K562 (cell line): ENCODE results near the gene CACNA2D3. TPM values are rescaled to one million over a fixed set of nuclear protein-coding genes. Genes with fewer than 3 reads are reported as not detected.

Experiments used
- ATAC-seq: fragments of 200-7000 bp; cut with Tn5 transposase; 3 replicates; pipeline ENCODE4 v1.9.1; 2020; ENCODE audit warnings: moderate library complexity
- BruUV-seq: library from RNA; stranded (reverse); fragments of 400-500 nt; replicated peaks from 2 replicates; lab custom pipeline; 2021; lab: Mats Ljungman, UMichigan
- CTCF ChIA-PET: fragments of 300-600 bp; formaldehyde crosslinking; extraction: SDS; loops from one replicate; lab custom pipeline; 2021; ENCODE audit warnings: low intra/inter-chr PET ratio; lab: Yijun Ruan, JAX
- POLR2A ChIA-PET: fragments of 300-600, 350-650 bp; sonication (Branson Sonifier 250); formaldehyde crosslinking; extraction: SDS; loops from one replicate; lab custom pipeline; 2021; ENCODE audit warnings: antibody characterized with exemption, inconsistent platforms; lab: Yijun Ruan, JAX
- DNase-seq, 4 experiments: peaks; one replicate each; pipeline versions ENCODE4 v3.0.0 to v3.0.0-alpha.2; 2011 to 2018; ENCODE audit warnings: low spot score in 3 of 4, mixed read lengths in 3 of 4; ENCODE audit errors: extremely low read depth in 1 of 4
- FAIRE-seq: peaks from 2 replicates; lab custom pipeline; 2011; peaks lifted over from hg19 to GRCh38; lab: Jason Lieb, UNC
- H2AFZ ChIP-seq: 2 replicates; pipeline ENCODE4 v1.6.0; 2011; ENCODE audit warnings: low read depth, low read length, control low read depth, inconsistent platforms
- H3K27ac ChIP-seq: fragments of 200-600 bp; 3 replicates; pipeline ENCODE4 v1.8.0; 2011; ENCODE audit warnings: low read depth, mild to moderate bottlenecking, control low read depth, inconsistent platforms, low read length, moderate library complexity, mixed read lengths; ENCODE audit errors: extremely low read depth
- H3K27me3 ChIP-seq, 2 experiments: fragments of 300-600 bp in 1 of 2; 2 replicates in 1 of 2; 3 replicates in 1 of 2; pipeline versions ENCODE4 v1.6.0 to v1.8.0; 2011; ENCODE audit warnings: inconsistent platforms in 2 of 2, low read length in 2 of 2, mild to moderate bottlenecking in 1 of 2, mixed read lengths in 1 of 2, moderate library complexity in 1 of 2; ENCODE audit not compliant: control insufficient read depth in 2 of 2, insufficient read depth in 2 of 2
- H3K36me3 ChIP-seq: fragments of 300-600 bp; 3 replicates; pipeline ENCODE4 v1.8.0; 2011; ENCODE audit warnings: mild to moderate bottlenecking, low read length, inconsistent platforms; ENCODE audit not compliant: control insufficient read depth, insufficient read depth
- H3K4me1 ChIP-seq, 2 experiments: fragments of 200-600 bp in 1 of 2; replicated peaks in 1 of 2; 2 replicates in 1 of 2; 3 replicates in 1 of 2; pipeline versions ENCODE4 v1.5.1 to v1.8.0; 2011; ENCODE audit warnings: inconsistent platforms in 2 of 2, low read length in 2 of 2, mild to moderate bottlenecking in 1 of 2, mixed read lengths in 1 of 2, moderate library complexity in 1 of 2; ENCODE audit not compliant: control insufficient read depth in 2 of 2, insufficient read depth in 2 of 2
- H3K4me2 ChIP-seq: 2 replicates; pipeline ENCODE4 v1.6.1; 2011; ENCODE audit warnings: low read length, control low read depth, inconsistent platforms, mixed read lengths; ENCODE audit not compliant: insufficient read depth
- H3K4me3 ChIP-seq: fragments of 200-600 bp; sonication (generic), shearing (Covaris generic); 2 replicates; pipeline ENCODE4 v1.5.1; 2016; ENCODE audit warnings: control low read depth, inconsistent platforms
- H3K79me2 ChIP-seq: fragments of 200-600 bp; 3 replicates; pipeline ENCODE4 v1.8.0; 2011; ENCODE audit warnings: low read length, inconsistent platforms; ENCODE audit not compliant: control insufficient read depth, insufficient read depth
- H3K9ac ChIP-seq, 2 experiments: 2 replicates each; pipeline versions ENCODE4 v1.6.0 to v1.6.1; 2011; ENCODE audit warnings: low read depth in 2 of 2, low read length in 2 of 2, control low read depth in 1 of 2, inconsistent platforms in 1 of 2, mild to moderate bottlenecking in 1 of 2, mixed read lengths in 1 of 2; ENCODE audit not compliant: insufficient read depth in 1 of 2
- H3K9me1 ChIP-seq: one replicate; pipeline ENCODE4 v1.6.0; 2011; ENCODE audit warnings: inconsistent platforms, mild to moderate bottlenecking, low read length, moderate library complexity; ENCODE audit not compliant: control insufficient read depth, insufficient read depth
- H3K9me3 ChIP-seq: replicated peaks from 2 replicates; pipeline ENCODE4 v1.5.1; 2011; ENCODE audit warnings: low read depth, low read length, inconsistent platforms; ENCODE audit not compliant: control insufficient read depth, insufficient read depth
- H4K20me1 ChIP-seq: replicated peaks from 2 replicates; pipeline ENCODE4 v1.6.1; 2011; ENCODE audit warnings: low read length, inconsistent platforms, mixed read lengths; ENCODE audit not compliant: control insufficient read depth, insufficient read depth
- ARID1B ChIP-seq: fragments of 450-650 bp; IDR thresholded peaks from 2 replicates; pipeline ENCODE4 v1.6.1; 2016; ENCODE audit warnings: antibody characterized with exemption, mild to moderate bottlenecking, inconsistent platforms
- EZH2 ChIP-seq: IDR thresholded peaks from 2 replicates; pipeline ENCODE4 v1.6.1; 2012; ENCODE audit warnings: low read depth, mild to moderate bottlenecking, inconsistent platforms, low read length, borderline replicate concordance
- HCFC1 ChIP-seq: IDR thresholded peaks from 2 replicates; pipeline ENCODE4 v1.6.1; 2012; ENCODE audit warnings: low read depth, low read length, improper control_type of control experiment
- PML ChIP-seq: IDR thresholded peaks from 2 replicates; pipeline ENCODE4 v1.6.1; 2012; ENCODE audit warnings: low read length, inconsistent platforms
- RHOXF2B ChIP-seq: fragments of 250-450 bp; sonication (Bioruptor Pico); conservative IDR thresholded peaks from 2 replicates; pipeline ENCODE4 v1.5.1; 2021
- TARDBP ChIP-seq: fragments of 450-650 bp; IDR thresholded peaks from 2 replicates; pipeline ENCODE4 v1.6.1; 2016
- ZNF175 ChIP-seq: fragments of 200-800 bp; sonication (Bioruptor generic); IDR thresholded peaks from 2 replicates; pipeline ENCODE4 v1.6.1; 2016; ENCODE audit warnings: low read depth, mild to moderate bottlenecking, missing genetic modification characterization, missing compliant biosample characterization
- ZNF24 ChIP-seq: fragments of 450-650 bp; IDR thresholded peaks from 2 replicates; pipeline ENCODE4 v1.6.1; 2016
- ZNF507 ChIP-seq: conservative IDR thresholded peaks from 2 replicates; pipeline ENCODE4 v1.6.1; 2017; ENCODE audit warnings: missing genetic modification characterization, missing compliant biosample characterization
- WGBS: fragments of 100-300 bp; shearing (Covaris generic); methylation state at CpG from one replicate; pipeline ENCODE4 v1.1.6; 2016; ENCODE audit warnings: low coverage, mixed read lengths; ENCODE audit not compliant: insufficient coverage; ENCODE audit errors: missing lambda C conversion rate; 5-methylcytosine and 5-hydroxymethylcytosine counted together
- in situ Hi-C: fragments of 300-500 bp; cut with MboI; formaldehyde crosslinking; loops from 4 replicates; pipeline ENCODE4 v1.15.0; 2018; ENCODE audit warnings: inconsistent platforms, mixed read lengths
- intact Hi-C: fragments of 100-400 bp; cut with micrococcal nuclease; formaldehyde crosslinking; loops from 2 replicates; pipeline ENCODE4 v1.14.2; 2022
- polyA plus RNA-seq, 8 experiments: library from polyadenylated mRNA; depleted of rRNA in 4 of 8; stranded (reverse) in 5 of 8; unstranded in 3 of 8; fragments of >200 nt; fragmentation: Nextera tagmentation in 2 of 8; fragmentation: Illumina TruSeq in 1 of 8; extraction: Ambion mirVana in 2 of 8; extraction: Trizol in 1 of 8; gene quantifications; 2 replicates each; pipeline versions ENCODE4 v1.2.1 to v1.2.3, GENCODE V29; 2011 to 2014; ENCODE audit warnings: inconsistent platforms in 1 of 8, missing spikeins in 1 of 8
- total RNA-seq, 7 experiments: library from RNA; depleted of rRNA in 6 of 7; stranded (reverse); fragments of >200 nt in 6 of 7; fragmentation: Illumina TruSeq in 2 of 7; extraction: Trizol in 2 of 7; gene quantifications; 2 replicates each; pipeline versions ENCODE4 v1.2.1 to v1.2.3, GENCODE V29; 2011 to 2021; ENCODE audit warnings: low replicate concordance in 1 of 7
- TF ChIP-seq, protein P1 (sequence below): fragments of 250-450 bp; sonication (Bioruptor Pico); IDR thresholded peaks from 2 replicates; pipeline ENCODE4 v1.4.0; 2020; ENCODE audit warnings: mild to moderate bottlenecking
- TF ChIP-seq, protein P2 (sequence below): fragments of 250-450 bp; sonication (Bioruptor Pico); IDR thresholded peaks from 2 replicates; pipeline ENCODE4 v1.4.0; 2020; ENCODE audit warnings: borderline replicate concordance
- TF ChIP-seq, protein P3 (sequence below): fragments of 450-650 bp; IDR thresholded peaks from 2 replicates; pipeline ENCODE4 v1.6.1; 2017; ENCODE audit warnings: mild to moderate bottlenecking, moderate library complexity
- TF ChIP-seq, protein P4 (sequence below): sonication (generic); formaldehyde crosslinking; IDR thresholded peaks from 2 replicates; pipeline ENCODE4 v1.8.0; 2023; ENCODE audit warnings: mild to moderate bottlenecking, missing genetic modification reagents

The CACNA2D3 gene
- total and polyA plus RNA-seq, 9 of the 15 experiments (the other 6 are each of a cell fraction or from before 2014, with no cell fraction given) = 0.01 TPM; not detected in 8

DNA sequence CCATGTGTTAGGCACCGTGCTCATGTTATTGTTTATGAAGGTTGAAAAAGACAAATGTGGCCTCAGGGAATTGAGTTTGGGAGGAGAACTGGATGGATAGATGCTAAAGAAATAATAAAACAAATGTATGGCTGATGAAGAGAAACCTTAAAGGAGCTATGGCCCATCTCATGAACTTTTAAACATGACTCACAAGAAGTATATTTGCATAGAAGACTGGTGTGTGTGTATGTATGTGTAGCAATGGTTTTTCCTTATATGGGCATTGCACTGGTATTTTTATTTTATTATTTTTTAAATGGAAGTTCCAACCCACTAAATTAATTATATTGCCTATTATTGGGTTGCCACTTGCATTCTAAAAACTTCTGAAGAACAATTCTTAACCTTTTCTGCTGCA is 31.1 kb downstream of the CACNA2D3 start:
- no peak overlapping the region for H3K9ac ChIP-seq
- DNase-seq (no peak), FAIRE-seq (no peak), ATAC-seq (no peak)
- ChIA-PET CTCF (no interaction called here), POLR2A (no interaction called here)
- no peaks in the 10 kb centered on the region for H3K4me1 ChIP-seq
- H4K20me1 ChIP-seq = no peaks in the 10 kb centered on the region
- no peak overlapping the region for H2AFZ ChIP-seq
- no peak overlapping the region for H3K27ac ChIP-seq
- no TSS peak for BruUV-seq
- no peaks in the 10 kb centered on the region for H3K36me3 ChIP-seq
- no peaks in the 10 kb centered on the region for H3K79me2 ChIP-seq
- WGBS = 0% methylated on average over 1 of the region's 1 CpG
- no peak overlapping the region for H3K4me3 ChIP-seq
- TF ChIP-seq ZNF24 (no peak), PML (no peak), RHOXF2B (CRISPR knock-in tag) (no peak), ZNF507 (tag) (no peak), ZNF175 (no peak), TARDBP (no peak), EZH2 (no peak), ARID1B (no peak), HCFC1 (no peak)
- TF ChIP-seq, protein P1, sequence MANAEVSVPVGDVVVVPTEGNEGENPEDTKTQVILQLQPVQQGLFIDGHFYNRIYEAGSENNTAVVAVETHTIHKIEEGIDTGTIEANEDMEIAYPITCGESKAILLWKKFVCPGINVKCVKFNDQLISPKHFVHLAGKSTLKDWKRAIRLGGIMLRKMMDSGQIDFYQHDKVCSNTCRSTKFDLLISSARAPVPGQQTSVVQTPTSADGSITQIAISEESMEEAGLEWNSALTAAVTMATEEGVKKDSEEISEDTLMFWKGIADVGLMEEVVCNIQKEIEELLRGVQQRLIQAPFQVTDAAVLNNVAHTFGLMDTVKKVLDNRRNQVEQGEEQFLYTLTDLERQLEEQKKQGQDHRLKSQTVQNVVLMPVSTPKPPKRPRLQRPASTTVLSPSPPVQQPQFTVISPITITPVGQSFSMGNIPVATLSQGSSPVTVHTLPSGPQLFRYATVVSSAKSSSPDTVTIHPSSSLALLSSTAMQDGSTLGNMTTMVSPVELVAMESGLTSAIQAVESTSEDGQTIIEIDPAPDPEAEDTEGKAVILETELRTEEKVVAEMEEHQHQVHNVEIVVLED (CRISPR knock-in tag) = no peak
- TF ChIP-seq, protein P2, sequence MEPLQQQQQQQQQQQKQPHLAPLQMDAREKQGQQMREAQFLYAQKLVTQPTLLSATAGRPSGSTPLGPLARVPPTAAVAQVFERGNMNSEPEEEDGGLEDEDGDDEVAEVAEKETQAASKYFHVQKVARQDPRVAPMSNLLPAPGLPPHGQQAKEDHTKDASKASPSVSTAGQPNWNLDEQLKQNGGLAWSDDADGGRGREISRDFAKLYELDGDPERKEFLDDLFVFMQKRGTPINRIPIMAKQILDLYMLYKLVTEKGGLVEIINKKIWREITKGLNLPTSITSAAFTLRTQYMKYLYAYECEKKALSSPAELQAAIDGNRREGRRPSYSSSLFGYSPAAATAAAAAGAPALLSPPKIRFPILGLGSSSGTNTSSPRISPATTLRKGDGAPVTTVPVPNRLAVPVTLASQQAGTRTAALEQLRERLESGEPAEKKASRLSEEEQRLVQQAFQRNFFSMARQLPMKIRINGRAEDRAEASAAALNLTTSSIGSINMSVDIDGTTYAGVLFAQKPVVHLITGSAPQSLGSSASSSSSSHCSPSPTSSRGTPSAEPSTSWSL (CRISPR knock-in tag) = no peak
- TF ChIP-seq, protein P3, sequence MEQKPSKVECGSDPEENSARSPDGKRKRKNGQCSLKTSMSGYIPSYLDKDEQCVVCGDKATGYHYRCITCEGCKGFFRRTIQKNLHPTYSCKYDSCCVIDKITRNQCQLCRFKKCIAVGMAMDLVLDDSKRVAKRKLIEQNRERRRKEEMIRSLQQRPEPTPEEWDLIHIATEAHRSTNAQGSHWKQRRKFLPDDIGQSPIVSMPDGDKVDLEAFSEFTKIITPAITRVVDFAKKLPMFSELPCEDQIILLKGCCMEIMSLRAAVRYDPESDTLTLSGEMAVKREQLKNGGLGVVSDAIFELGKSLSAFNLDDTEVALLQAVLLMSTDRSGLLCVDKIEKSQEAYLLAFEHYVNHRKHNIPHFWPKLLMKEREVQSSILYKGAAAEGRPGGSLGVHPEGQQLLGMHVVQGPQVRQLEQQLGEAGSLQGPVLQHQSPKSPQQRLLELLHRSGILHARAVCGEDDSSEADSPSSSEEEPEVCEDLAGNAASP = no peak
- TF ChIP-seq, protein P4, sequence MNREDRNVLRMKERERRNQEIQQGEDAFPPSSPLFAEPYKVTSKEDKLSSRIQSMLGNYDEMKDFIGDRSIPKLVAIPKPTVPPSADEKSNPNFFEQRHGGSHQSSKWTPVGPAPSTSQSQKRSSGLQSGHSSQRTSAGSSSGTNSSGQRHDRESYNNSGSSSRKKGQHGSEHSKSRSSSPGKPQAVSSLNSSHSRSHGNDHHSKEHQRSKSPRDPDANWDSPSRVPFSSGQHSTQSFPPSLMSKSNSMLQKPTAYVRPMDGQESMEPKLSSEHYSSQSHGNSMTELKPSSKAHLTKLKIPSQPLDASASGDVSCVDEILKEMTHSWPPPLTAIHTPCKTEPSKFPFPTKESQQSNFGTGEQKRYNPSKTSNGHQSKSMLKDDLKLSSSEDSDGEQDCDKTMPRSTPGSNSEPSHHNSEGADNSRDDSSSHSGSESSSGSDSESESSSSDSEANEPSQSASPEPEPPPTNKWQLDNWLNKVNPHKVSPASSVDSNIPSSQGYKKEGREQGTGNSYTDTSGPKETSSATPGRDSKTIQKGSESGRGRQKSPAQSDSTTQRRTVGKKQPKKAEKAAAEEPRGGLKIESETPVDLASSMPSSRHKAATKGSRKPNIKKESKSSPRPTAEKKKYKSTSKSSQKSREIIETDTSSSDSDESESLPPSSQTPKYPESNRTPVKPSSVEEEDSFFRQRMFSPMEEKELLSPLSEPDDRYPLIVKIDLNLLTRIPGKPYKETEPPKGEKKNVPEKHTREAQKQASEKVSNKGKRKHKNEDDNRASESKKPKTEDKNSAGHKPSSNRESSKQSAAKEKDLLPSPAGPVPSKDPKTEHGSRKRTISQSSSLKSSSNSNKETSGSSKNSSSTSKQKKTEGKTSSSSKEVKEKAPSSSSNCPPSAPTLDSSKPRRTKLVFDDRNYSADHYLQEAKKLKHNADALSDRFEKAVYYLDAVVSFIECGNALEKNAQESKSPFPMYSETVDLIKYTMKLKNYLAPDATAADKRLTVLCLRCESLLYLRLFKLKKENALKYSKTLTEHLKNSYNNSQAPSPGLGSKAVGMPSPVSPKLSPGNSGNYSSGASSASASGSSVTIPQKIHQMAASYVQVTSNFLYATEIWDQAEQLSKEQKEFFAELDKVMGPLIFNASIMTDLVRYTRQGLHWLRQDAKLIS (CRISPR knock-in tag) = no peak
- no peaks in the 10 kb centered on the region for H3K9me3 ChIP-seq
- H3K4me2 ChIP-seq = no peak overlapping the region
- no peaks in the 10 kb centered on the region for H3K9me1 ChIP-seq
- intact Hi-C loops (no loop called here), in situ Hi-C loops (no loop called here)
- H3K27me3 ChIP-seq = no peaks in the 10 kb centered on the region
